ENCODE measurements around the gene KIRREL1.

The KIRREL1 gene

DNA sequence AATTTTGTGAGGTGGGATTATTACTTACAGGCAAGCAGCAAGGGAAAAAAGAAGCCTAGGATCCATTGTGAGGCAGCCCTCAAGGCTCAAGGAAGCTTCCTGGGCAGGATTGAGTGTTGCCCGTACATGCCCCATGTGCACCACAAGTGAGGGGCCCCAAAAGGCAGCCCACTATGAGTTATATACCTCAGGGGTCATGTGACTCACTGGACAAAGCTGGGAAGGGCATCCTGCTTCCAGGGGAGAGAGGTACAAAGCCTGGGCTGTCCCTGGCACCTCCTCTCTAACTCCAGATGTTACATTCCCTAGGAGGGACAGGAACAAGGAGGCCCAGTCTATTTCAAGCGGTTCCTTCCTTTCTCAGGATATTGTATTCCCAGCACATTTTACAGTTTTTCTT, 153.3 kb downstream of the KIRREL1 start:
- peak; percentile 32 for DNase-seq (ENCODE audit: low read depth)

DNA sequence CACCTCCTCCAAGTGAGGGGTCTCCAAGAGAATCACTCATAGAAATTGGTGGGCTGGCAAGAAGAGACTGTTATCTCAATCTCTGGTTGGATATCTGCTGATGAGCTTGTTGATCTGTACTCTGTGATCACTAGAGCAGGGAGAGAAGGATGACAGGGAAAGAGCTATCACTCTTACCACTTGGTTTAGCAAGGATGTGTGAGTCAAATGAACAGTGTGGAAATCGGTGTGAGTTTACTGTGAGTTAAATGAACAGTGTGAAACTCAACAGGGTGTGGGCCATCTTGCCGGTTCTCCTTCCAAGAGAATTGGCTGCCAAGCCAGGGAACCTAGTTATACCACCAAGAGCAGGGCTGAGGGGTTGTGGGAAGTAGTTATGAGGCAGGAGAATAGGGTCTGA, 154.0 kb downstream of the KIRREL1 start:
- no peak for DNase-seq (ENCODE audit: low read depth)

DNA sequence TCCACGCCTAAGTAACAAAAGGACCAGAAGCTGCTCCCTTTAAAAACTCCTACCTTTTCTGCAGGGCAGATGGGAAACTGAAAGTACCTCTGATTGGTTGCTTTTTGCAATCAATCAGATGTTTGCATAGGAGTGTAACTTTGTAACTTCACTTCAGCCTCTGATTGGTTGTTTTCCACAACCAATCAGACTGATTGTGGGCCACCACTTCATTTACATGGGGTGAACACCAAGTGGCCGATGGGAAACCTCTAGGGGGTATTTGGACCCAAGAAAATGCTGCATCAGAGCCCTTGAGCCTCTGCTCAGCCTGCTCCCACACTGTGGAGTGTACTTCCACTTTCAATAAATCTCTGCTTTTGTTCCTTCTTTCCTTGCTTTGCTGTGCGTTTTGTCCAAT, 154.4 kb downstream of the KIRREL1 start:
- no peak for DNase-seq (ENCODE audit: low read depth)

DNA sequence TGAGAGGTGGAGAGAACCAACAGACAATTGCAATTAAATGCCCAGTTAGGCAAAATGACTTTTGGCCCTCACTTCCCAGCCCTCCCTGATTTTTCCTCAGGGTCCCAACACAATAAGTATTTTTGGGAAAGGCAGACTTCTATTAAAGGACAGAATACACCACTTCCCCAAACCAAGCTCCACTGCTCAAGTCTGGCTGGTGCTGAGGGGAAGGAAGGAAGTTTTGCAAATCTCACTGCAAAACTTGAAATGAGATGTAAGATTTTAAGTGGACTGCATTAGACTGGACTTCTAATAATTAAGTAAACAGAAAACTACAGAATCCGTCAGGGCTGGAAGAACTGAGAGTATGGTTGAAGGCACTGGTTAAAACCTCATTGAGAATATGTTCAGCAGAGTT, 155.0 kb downstream of the KIRREL1 start:
- DNase-seq (ENCODE audit: low read depth): no peak

DNA sequence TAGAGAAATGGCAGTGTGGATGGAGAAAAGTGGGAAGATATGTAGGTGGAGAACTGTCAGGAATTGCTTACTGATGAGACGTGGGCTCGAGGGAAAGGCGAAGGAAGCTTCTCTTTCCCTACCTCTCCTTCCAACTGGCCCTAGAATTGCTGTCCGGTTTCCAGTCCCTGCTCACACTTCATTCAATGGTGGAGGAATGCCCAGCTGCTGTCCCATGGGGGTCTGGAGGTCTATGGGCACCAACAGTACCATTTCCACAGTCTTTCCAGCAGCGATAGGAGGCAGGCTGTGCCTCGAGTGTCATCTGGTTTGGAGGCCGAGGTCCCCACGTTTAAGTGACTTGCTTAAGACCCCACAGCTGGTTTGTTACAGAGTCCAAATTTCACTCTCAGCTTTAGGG, 155.7 kb downstream of the KIRREL1 start:
- peak; percentile 12 for DNase-seq (ENCODE audit: low read depth)

Measured in ELR (cell line).